ENCODE data around the gene PARD6B. TPM values are rescaled to one million over a fixed set of nuclear protein-coding genes. Genes with fewer than 3 reads are reported as not detected.
"Not testable (repeated sequence)": the region's sequence is repeated elsewhere in the genome, so short reads cannot be mapped to it uniquely, and the experiment has no call there.

The PARD6B gene
- polyA plus RNA-seq, 1 of the 3 experiments (the other 2 are of a cell fraction), result 0.49 TPM

- TF ChIP-seq CTCF (IDR thresholded peaks at IDR 0.05), result no peak
- TF ChIP-seq NRF1 (IDR thresholded peaks at IDR 0.05; ENCODE audit: low read depth, low read length), result no peak
- TF ChIP-seq JUND (IDR thresholded peaks at IDR 0.05), result no peak
- TF ChIP-seq FOXJ3 (CRISPR knock-in tag; IDR thresholded peaks at IDR 0.05), result no peak
- no peak for TF ChIP-seq TEAD4 (IDR thresholded peaks at IDR 0.05; ENCODE audit: borderline replicate concordance, insufficient read depth)
Observed at GRCh38 chr20:50699688-50700087, 31.7 kb upstream of the PARD6B start (continued).

- ChIA-PET CTCF (interaction anchor here (0.7 to 1.5 kb wide), 2 partner anchors 13 to 89 kb away, joined by 3 read pairs; no protein-coding TSS in a partner anchor), POLR2A (no interaction called here)
- Histone ChIP-seq H3F3A (replicated peaks; ENCODE audit: insufficient read depth) (no peaks in the 10 kb centered on the region), H3K9me3 (no peaks in the 10 kb centered on the region), H3K9me2 (no peaks in the 10 kb centered on the region), H2AFZ (ENCODE audit: low read depth) (no peak overlapping the region), H3K4me2 (no peak overlapping the region), H4K20me1 (ENCODE audit: insufficient read depth) (no peaks in the 10 kb centered on the region), H3K27me3 (ENCODE audit: insufficient read depth) (no peaks in the 10 kb centered on the region), H3K4me3 (ENCODE audit: low read depth in 2 of 2, low read length in 1 of 2) (no peak overlapping the region), H3K4me1 (ENCODE audit: control insufficient read depth in 1 of 2, insufficient read depth in 2 of 2, low read depth in 1 of 2, low read length in 1 of 2) (no peaks in the 10 kb centered on the region), H3K27ac (ENCODE audit: low read depth in 2 of 2, low read length in 1 of 2) (no peak overlapping the region), H3K36me3 (replicated peaks in 1 of 2; ENCODE audit: control insufficient read depth in 1 of 2, insufficient read depth in 2 of 2, low read length in 1 of 2) (no peaks in the 10 kb centered on the region), H3K9ac (no peak overlapping the region), H3K79me2 (ENCODE audit: insufficient read depth) (no peaks in the 10 kb centered on the region)
- no peak for TF ChIP-seq TAF1 (IDR thresholded peaks at IDR 0.05; ENCODE audit: borderline replicate concordance, low read depth, low read length)
- TF ChIP-seq RFX5 (IDR thresholded peaks at IDR 0.05; ENCODE audit: low read length), result no peak
- TF ChIP-seq USF1 (IDR thresholded peaks at IDR 0.05; ENCODE audit: borderline replicate concordance, low read depth), result no peak
- no peak for TF ChIP-seq YY1 (IDR thresholded peaks at IDR 0.05; ENCODE audit: low read depth)
- TF ChIP-seq ZBTB33 (IDR thresholded peaks at IDR 0.05; ENCODE audit: borderline replicate concordance, low read depth), result no peak
- DNase-seq, result no peak
- WGBS (ENCODE audit: low lambda C conversion rate), result 78% methylated on average over 11 of the region's 11 CpGs
Observed at GRCh38 chr20:50701041-50701963, 30.1 kb upstream of the PARD6B start.

GRCh38 chr20:50703651-50704438, 27.5 kb upstream of the PARD6B start:
- H2AFZ ChIP-seq (ENCODE audit: low read depth); H3K9me3 ChIP-seq; DNase-seq; H3K36me3 ChIP-seq (replicated peaks in 1 of 2; ENCODE audit: control insufficient read depth in 1 of 2, insufficient read depth in 2 of 2, low read length in 1 of 2); H3K4me1 ChIP-seq (ENCODE audit: control insufficient read depth in 1 of 2, insufficient read depth in 2 of 2, low read depth in 1 of 2, low read length in 1 of 2); H3F3A ChIP-seq (replicated peaks; ENCODE audit: insufficient read depth); H3K9ac ChIP-seq; H3K79me2 ChIP-seq (ENCODE audit: insufficient read depth); H3K27ac ChIP-seq (ENCODE audit: low read depth in 2 of 2, low read length in 1 of 2); H3K4me2 ChIP-seq; POLR2A ChIA-PET; H3K4me3 ChIP-seq (ENCODE audit: low read depth in 2 of 2, low read length in 1 of 2); H3K9me2 ChIP-seq; H3K27me3 ChIP-seq (ENCODE audit: insufficient read depth); H4K20me1 ChIP-seq (ENCODE audit: insufficient read depth): not testable (repeated sequence)
- CTCF ChIA-PET, result interaction anchor here (0.6 to 1.0 kb wide), 3 partner anchors 68 to 460 kb away, joined by 3 read pairs; no protein-coding TSS in a partner anchor
- 83% methylated on average over 6 of the region's 9 CpGs for WGBS (ENCODE audit: low lambda C conversion rate)
